Endothelial cell of coronary artery (primary cell): ENCODE results near the gene GAGE12E. TPM values are rescaled to one million over a fixed set of nuclear protein-coding genes. Genes with fewer than 3 reads are reported as not detected.

Experiments used
- total RNA-seq: library from RNA; depleted of rRNA; stranded (reverse); fragments of >200 nt; gene quantifications from 2 replicates; pipeline ENCODE4 v1.2.3, GENCODE V29; 2014

The GAGE12E gene, protein sequence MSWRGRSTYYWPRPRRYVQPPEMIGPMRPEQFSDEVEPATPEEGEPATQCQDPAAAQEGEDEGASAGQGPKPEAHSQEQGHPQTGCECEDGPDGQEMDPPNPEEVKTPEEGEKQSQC
- total RNA-seq, result not detected in 2 replicates

DNA sequence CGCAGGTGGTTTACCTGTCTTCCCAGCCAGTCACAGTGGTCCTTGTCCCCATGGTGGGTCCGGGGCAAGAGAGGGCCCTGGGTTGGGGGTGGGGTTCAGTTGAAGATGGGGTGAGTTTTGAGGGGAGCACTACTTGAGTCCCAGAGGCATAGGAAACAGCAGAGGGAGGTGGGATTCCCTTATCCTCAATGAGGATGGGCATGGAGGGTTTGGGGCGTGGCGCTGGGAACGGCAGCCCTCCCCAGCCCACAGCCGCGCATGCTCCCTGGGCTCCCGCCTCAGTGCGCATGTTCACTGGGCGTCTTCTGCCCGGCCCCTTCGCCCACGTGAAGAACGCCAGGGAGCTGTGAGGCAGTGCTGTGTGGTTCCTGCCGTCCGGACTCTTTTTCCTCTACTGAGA is at the start of gene GAGE12E:
GAGE12E (plus strand) TSS at position 301 of the 400 bp plus-strand sequence. CDS start 1,155 bp downstream, outside the sequence.

DNA sequence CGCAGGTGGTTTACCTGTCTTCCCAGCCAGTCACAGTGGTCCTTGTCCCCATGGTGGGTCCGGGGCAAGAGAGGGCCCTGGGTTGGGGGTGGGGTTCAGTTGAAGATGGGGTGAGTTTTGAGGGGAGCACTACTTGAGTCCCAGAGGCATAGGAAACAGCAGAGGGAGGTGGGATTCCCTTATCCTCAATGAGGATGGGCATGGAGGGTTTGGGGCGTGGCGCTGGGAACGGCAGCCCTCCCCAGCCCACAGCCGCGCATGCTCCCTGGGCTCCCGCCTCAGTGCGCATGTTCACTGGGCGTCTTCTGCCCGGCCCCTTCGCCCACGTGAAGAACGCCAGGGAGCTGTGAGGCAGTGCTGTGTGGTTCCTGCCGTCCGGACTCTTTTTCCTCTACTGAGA is 19.2 kb upstream of the GAGE12E start, which contains the start of gene GAGE12C:
GAGE12C (plus strand) TSS at position 301 of the 400 bp plus-strand sequence. CDS start 1,155 bp downstream, outside the sequence.

DNA sequence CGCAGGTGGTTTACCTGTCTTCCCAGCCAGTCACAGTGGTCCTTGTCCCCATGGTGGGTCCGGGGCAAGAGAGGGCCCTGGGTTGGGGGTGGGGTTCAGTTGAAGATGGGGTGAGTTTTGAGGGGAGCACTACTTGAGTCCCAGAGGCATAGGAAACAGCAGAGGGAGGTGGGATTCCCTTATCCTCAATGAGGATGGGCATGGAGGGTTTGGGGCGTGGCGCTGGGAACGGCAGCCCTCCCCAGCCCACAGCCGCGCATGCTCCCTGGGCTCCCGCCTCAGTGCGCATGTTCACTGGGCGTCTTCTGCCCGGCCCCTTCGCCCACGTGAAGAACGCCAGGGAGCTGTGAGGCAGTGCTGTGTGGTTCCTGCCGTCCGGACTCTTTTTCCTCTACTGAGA is 9.7 kb upstream of the GAGE12E start, which contains the start of gene GAGE12D:
GAGE12D (plus strand) TSS at position 301 of the 400 bp plus-strand sequence. CDS start 1,155 bp downstream, outside the sequence.

DNA sequence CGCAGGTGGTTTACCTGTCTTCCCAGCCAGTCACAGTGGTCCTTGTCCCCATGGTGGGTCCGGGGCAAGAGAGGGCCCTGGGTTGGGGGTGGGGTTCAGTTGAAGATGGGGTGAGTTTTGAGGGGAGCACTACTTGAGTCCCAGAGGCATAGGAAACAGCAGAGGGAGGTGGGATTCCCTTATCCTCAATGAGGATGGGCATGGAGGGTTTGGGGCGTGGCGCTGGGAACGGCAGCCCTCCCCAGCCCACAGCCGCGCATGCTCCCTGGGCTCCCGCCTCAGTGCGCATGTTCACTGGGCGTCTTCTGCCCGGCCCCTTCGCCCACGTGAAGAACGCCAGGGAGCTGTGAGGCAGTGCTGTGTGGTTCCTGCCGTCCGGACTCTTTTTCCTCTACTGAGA is 9.5 kb downstream of the GAGE12E start, which contains the start of gene GAGE12F:
GAGE12F (plus strand) TSS at position 301 of the 400 bp plus-strand sequence. CDS start 1,155 bp downstream, outside the sequence.

DNA sequence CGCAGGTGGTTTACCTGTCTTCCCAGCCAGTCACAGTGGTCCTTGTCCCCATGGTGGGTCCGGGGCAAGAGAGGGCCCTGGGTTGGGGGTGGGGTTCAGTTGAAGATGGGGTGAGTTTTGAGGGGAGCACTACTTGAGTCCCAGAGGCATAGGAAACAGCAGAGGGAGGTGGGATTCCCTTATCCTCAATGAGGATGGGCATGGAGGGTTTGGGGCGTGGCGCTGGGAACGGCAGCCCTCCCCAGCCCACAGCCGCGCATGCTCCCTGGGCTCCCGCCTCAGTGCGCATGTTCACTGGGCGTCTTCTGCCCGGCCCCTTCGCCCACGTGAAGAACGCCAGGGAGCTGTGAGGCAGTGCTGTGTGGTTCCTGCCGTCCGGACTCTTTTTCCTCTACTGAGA is 19.0 kb downstream of the GAGE12E start, which contains the start of gene GAGE12G:
GAGE12G (plus strand) TSS at position 301 of the 400 bp plus-strand sequence. CDS start 1,155 bp downstream, outside the sequence.

DNA sequence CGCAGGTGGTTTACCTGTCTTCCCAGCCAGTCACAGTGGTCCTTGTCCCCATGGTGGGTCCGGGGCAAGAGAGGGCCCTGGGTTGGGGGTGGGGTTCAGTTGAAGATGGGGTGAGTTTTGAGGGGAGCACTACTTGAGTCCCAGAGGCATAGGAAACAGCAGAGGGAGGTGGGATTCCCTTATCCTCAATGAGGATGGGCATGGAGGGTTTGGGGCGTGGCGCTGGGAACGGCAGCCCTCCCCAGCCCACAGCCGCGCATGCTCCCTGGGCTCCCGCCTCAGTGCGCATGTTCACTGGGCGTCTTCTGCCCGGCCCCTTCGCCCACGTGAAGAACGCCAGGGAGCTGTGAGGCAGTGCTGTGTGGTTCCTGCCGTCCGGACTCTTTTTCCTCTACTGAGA is 28.6 kb downstream of the GAGE12E start, which contains the start of gene GAGE12H:
GAGE12H (plus strand) TSS at position 301 of the 400 bp plus-strand sequence. CDS start 1,155 bp downstream, outside the sequence.

DNA sequence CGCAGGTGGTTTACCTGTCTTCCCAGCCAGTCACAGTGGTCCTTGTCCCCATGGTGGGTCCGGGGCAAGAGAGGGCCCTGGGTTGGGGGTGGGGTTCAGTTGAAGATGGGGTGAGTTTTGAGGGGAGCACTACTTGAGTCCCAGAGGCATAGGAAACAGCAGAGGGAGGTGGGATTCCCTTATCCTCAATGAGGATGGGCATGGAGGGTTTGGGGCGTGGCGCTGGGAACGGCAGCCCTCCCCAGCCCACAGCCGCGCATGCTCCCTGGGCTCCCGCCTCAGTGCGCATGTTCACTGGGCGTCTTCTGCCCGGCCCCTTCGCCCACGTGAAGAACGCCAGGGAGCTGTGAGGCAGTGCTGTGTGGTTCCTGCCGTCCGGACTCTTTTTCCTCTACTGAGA is 38.1 kb downstream of the GAGE12E start, which contains the start of gene GAGE2A:
GAGE2A (plus strand) TSS at position 301 of the 400 bp plus-strand sequence. CDS start 1,155 bp downstream, outside the sequence.

DNA sequence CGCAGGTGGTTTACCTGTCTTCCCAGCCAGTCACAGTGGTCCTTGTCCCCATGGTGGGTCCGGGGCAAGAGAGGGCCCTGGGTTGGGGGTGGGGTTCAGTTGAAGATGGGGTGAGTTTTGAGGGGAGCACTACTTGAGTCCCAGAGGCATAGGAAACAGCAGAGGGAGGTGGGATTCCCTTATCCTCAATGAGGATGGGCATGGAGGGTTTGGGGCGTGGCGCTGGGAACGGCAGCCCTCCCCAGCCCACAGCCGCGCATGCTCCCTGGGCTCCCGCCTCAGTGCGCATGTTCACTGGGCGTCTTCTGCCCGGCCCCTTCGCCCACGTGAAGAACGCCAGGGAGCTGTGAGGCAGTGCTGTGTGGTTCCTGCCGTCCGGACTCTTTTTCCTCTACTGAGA is 47.6 kb downstream of the GAGE12E start, which contains the start of gene GAGE1:
GAGE1 (plus strand) TSS at position 301 of the 400 bp plus-strand sequence. CDS start 1,155 bp downstream, outside the sequence.

Other genes starting within 250 kb of the GAGE12E start
- gene GAGE10, start 247.6 kb upstream of the GAGE12E start, total RNA-seq, result not detected in 2 replicates
- not detected in 2 replicates for gene GAGE12J, start 229.3 kb upstream of the GAGE12E start, total RNA-seq
- gene GAGE13, start 219.7 kb upstream of the GAGE12E start, total RNA-seq, result not detected in 2 replicates
- not detected in 2 replicates for gene GAGE12C, start 19.1 kb upstream of the GAGE12E start, total RNA-seq
- not detected in 2 replicates for gene GAGE12D, start 9.6 kb upstream of the GAGE12E start, total RNA-seq
- gene GAGE12F, start 9.6 kb downstream of the GAGE12E start, total RNA-seq, result not detected in 2 replicates
- gene GAGE12G, start 19.1 kb downstream of the GAGE12E start, total RNA-seq, result not detected in 2 replicates
- gene GAGE12H, start 28.7 kb downstream of the GAGE12E start, total RNA-seq, result not detected in 2 replicates
- gene GAGE2A, start 38.2 kb downstream of the GAGE12E start, total RNA-seq, result not detected in 2 replicates
- not detected in 2 replicates for gene GAGE1, start 47.7 kb downstream of the GAGE12E start, total RNA-seq
- gene PAGE1, start 144.7 kb downstream of the GAGE12E start, total RNA-seq, result not detected in 2 replicates